ENCODE results near the gene KCNG2. TPM values are rescaled to one million over a fixed set of nuclear protein-coding genes. Genes with fewer than 3 reads are reported as not detected.

Gene KCNG2
- total and polyA plus RNA-seq, 9 of the 15 experiments (the other 6 are each of a cell fraction or from before 2014, with no cell fraction given): not detected

GRCh38 chr18:79930020-79930642, 132.4 kb downstream of the KCNG2 start:
- Histone ChIP-seq H3K36me3 (ENCODE audit: control insufficient read depth, insufficient read depth, low read length) (no peaks in the 10 kb centered on the region), H3K9me1 (ENCODE audit: control insufficient read depth, insufficient read depth, low read length) (no peaks in the 10 kb centered on the region), H2AFZ (ENCODE audit: low read depth, low read length) (no peak overlapping the region), H3K9me3 (replicated peaks; ENCODE audit: control insufficient read depth, insufficient read depth, low read depth, low read length) (peaks cover 5% of the 10 kb centered on the region; the same call in 1 of the 2 replicates), H3K27me3 (ENCODE audit: control insufficient read depth in 2 of 2, insufficient read depth in 2 of 2, low read length in 2 of 2) (no peaks in the 10 kb centered on the region), H3K4me2 (ENCODE audit: insufficient read depth, low read length) (no peak overlapping the region), H4K20me1 (replicated peaks; ENCODE audit: control insufficient read depth, insufficient read depth, low read length) (no peaks in the 10 kb centered on the region), H3K4me1 (replicated peaks in 1 of 2; ENCODE audit: control insufficient read depth in 2 of 2, insufficient read depth in 2 of 2, low read length in 2 of 2) (no peaks in the 10 kb centered on the region; a peak in 2 of 5 replicates), H3K9ac (ENCODE audit: insufficient read depth in 1 of 2, low read depth in 2 of 2, low read length in 2 of 2) (no peak overlapping the region), H3K79me2 (ENCODE audit: control insufficient read depth, insufficient read depth, low read length) (no peaks in the 10 kb centered on the region), H3K27ac (ENCODE audit: extremely low read depth, low read depth, low read length) (no peak overlapping the region), H3K4me3 (no peak overlapping the region)
- DNase-seq (ENCODE audit: extremely low read depth in 1 of 4, low spot score in 3 of 4): no peak
- ATAC-seq: no peak
- intact Hi-C loops (cut with micrococcal nuclease): no loop called here
- in situ Hi-C loops (cut with MboI): no loop called here
- CTCF ChIA-PET (ENCODE audit: low intra/inter-chr PET ratio): no interaction called here
- peak; percentile 23 for FAIRE-seq
- WGBS (ENCODE audit: insufficient coverage, low coverage, missing lambda C conversion rate): 53% methylated on average over 2 of the region's 2 CpGs
- peak; percentile 74; the same call in 1 of the 2 replicates for TF ChIP-seq XRCC3 (IDR thresholded peaks at IDR 0.05)
- TF ChIP-seq CEBPG (CRISPR knock-in tag; IDR thresholded peaks at IDR 0.05): no peak
- no peak for TF ChIP-seq CEBPG (tag; conservative IDR thresholded peaks at IDR 0.05 in 1 of 2, IDR thresholded peaks at IDR 0.05 in 1 of 2)
- TF ChIP-seq CBX3 (IDR thresholded peaks at IDR 0.05; ENCODE audit: borderline replicate concordance in 1 of 2, low read length in 2 of 2): peak in 1 of 2 experiments; percentile 92; a peak in 2 of 3 replicates
- peak; percentile 98 for TF ChIP-seq TRIM28 (IDR thresholded peaks at IDR 0.05)
- peak; percentile 95 for TF ChIP-seq ZNF766 (CRISPR knock-in tag; conservative IDR thresholded peaks at IDR 0.05)
- peak in 1 of 2 experiments; percentile 65; a peak in 1 of 4 replicates for TF ChIP-seq TRIM24 (IDR thresholded peaks at IDR 0.05)
- TF ChIP-seq ETV1 (tag; conservative IDR thresholded peaks at IDR 0.05; ENCODE audit: low read depth): no peak
- peak; percentile 52; the same call in 1 of the 2 replicates for TF ChIP-seq NBN (IDR thresholded peaks at IDR 0.05; ENCODE audit: low read depth)
- peak; percentile 70; the same call in 1 of the 2 replicates for TF ChIP-seq CBX5 (IDR thresholded peaks at IDR 0.05; ENCODE audit: borderline replicate concordance, low read depth)
- no TSS peak for BruUV-seq (replicated peaks)
- POLR2A ChIA-PET: no interaction called here

All from K562 (cell line).